Measurements from ENCODE around the gene SIRPB2. TPM values are rescaled to one million over a fixed set of nuclear protein-coding genes. Genes with fewer than 3 reads are reported as not detected.

Gene SIRPB2
- total RNA-seq, 4 donors from 2014 or later: under 0.01 to 2.9 (median 1.7) TPM; not detected in 1

- no peak overlapping the region for H3K4me3 ChIP-seq
- H3K36me3 ChIP-seq: no peaks in the 10 kb centered on the region
- TF ChIP-seq POLR2A (IDR thresholded peaks at IDR 0.05) (no peak), CTCF (IDR thresholded peaks at IDR 0.05) (no peak)
- DNase-seq: no peak
- intact Hi-C loops (cut with DNase I; ENCODE audit: low total_unique reads): no loop called here
- no peaks in the 10 kb centered on the region for H3K4me1 ChIP-seq
- H3K27ac ChIP-seq: no peak overlapping the region
- H3K9me3 ChIP-seq: no peaks in the 10 kb centered on the region
- no peaks in the 10 kb centered on the region for H3K27me3 ChIP-seq
Observed at GRCh38 chr20:1441133-1441532, 50.1 kb downstream of the SIRPB2 start.

GRCh38 chr20:1440024-1440423 lies 51.2 kb downstream of the SIRPB2 start:
- Histone ChIP-seq H3K27ac (no peak overlapping the region), H3K36me3 (no peaks in the 10 kb centered on the region), H3K4me1 (no peaks in the 10 kb centered on the region), H3K4me3 (no peak overlapping the region), H3K9me3 (no peaks in the 10 kb centered on the region), H3K27me3 (no peaks in the 10 kb centered on the region)
- intact Hi-C loops (cut with DNase I; ENCODE audit: low total_unique reads): no loop called here
- TF ChIP-seq CTCF (IDR thresholded peaks at IDR 0.05) (no peak), POLR2A (IDR thresholded peaks at IDR 0.05) (no peak)
- no peak for DNase-seq

- Histone ChIP-seq H3K27me3 (no peaks in the 10 kb centered on the region), H3K4me3 (no peak overlapping the region), H3K9me3 (no peaks in the 10 kb centered on the region), H3K4me1 (no peaks in the 10 kb centered on the region), H3K36me3 (no peaks in the 10 kb centered on the region), H3K27ac (no peak overlapping the region)
- intact Hi-C loops (cut with DNase I; ENCODE audit: low total_unique reads): loop anchor here (5.0 kb wide), 1 partner anchor 126 kb away; no protein-coding TSS in a partner anchor
- DNase-seq: no peak
- TF ChIP-seq POLR2A (IDR thresholded peaks at IDR 0.05): no peak
- no peak for TF ChIP-seq CTCF (IDR thresholded peaks at IDR 0.05)
Observed at GRCh38 chr20:1438361-1438760, 52.9 kb downstream of the SIRPB2 start.

- TF ChIP-seq CTCF (IDR thresholded peaks at IDR 0.05) (peak; percentile 75 to 83 (median 78)), POLR2A (IDR thresholded peaks at IDR 0.05) (no peak)
- peak; percentile 69 to 70 for DNase-seq
- intact Hi-C loops (cut with DNase I; ENCODE audit: low total_unique reads): loop anchor here (5.0 kb wide), 1 partner anchor 125 kb away; no protein-coding TSS in a partner anchor
- Histone ChIP-seq H3K9me3 (no peaks in the 10 kb centered on the region), H3K4me3 (no peak overlapping the region), H3K4me1 (no peaks in the 10 kb centered on the region), H3K27me3 (no peaks in the 10 kb centered on the region), H3K27ac (no peak overlapping the region), H3K36me3 (no peaks in the 10 kb centered on the region)
Observed at GRCh38 chr20:1437235-1437904, 53.9 kb downstream of the SIRPB2 start.

GRCh38 chr20:1436263-1436662 lies 55.0 kb downstream of the SIRPB2 start:
- no peak for DNase-seq
- intact Hi-C loops (cut with DNase I; ENCODE audit: low total_unique reads): loop anchor here (5.0 kb wide), 1 partner anchor 124 kb away; no protein-coding TSS in a partner anchor
- Histone ChIP-seq H3K27ac (no peak overlapping the region), H3K27me3 (no peaks in the 10 kb centered on the region), H3K4me1 (no peaks in the 10 kb centered on the region), H3K36me3 (no peaks in the 10 kb centered on the region), H3K9me3 (no peaks in the 10 kb centered on the region), H3K4me3 (no peak overlapping the region)
- TF ChIP-seq POLR2A (IDR thresholded peaks at IDR 0.05) (no peak), CTCF (IDR thresholded peaks at IDR 0.05) (no peak)
